GM18505 (cell line): Measurements from ENCODE around the gene INHBE.
"Not testable (repeated sequence)": the region's sequence is repeated elsewhere in the genome, so short reads cannot be mapped to it uniquely, and the experiment has no call there.

ENCODE experiments used
- ATAC-seq: cut with Tn5 transposase; IDR thresholded peaks from one replicate; pipeline ENCODE4 v1.9.1; 2021; ENCODE audit not compliant: unreplicated experiment
- POLR2A ChIP-seq: IDR thresholded peaks from 4 replicates; pipeline ENCODE4 v1.6.1; 2011; ENCODE audit warnings: borderline replicate concordance; ENCODE audit not compliant: insufficient read depth, insufficient read length; ENCODE audit errors: extremely low read depth

The INHBE gene

DNA sequence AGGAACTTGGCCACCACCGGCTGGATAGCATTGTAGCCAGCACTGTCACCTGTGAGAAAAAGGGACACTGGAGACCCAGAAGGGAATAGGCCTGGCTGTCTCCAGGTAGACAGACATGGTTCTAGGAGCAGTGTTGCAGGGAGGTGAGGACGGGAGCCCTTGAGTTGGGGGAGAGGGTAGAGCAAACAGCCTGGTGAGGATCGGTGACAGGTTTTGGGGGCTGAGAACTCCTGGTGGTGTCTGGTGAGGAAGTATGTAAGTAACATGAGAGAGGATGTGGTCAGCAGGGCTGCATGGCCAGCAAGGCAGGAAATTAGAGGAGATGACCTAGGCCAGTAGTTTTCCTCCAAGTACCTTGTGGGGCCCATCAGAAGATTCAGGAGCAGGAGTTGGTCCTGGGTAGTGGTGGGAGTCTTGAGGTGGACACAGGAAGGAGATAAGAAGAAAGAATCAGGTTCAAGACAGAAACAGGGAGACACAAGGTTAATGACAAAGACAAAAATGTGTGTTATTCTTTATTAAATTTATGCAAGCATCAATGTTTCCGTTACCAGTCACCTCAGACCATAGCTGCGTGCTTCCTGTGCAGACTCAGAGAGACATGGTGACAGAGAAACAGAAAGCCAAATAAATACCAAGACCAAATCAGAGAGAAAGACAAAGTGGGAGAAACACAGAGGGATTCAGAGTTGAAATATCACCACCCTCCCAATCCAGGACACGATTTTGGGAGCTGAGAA is 24.4 kb downstream of the INHBE start, which contains the start of gene ARHGAP9:
TSS of gene ARHGAP9 (minus strand) at position 491 of the 740 bp plus-strand sequence. CDS start at position 31, 460 bp downstream.
- ATAC-seq, result peak; percentile 42
- peak; percentile 44 for TF ChIP-seq POLR2A

GRCh38 chr12:57481671-57482070 is 26.6 kb downstream of the INHBE start:
- ATAC-seq, result no peak
- no peak for TF ChIP-seq POLR2A

DNA sequence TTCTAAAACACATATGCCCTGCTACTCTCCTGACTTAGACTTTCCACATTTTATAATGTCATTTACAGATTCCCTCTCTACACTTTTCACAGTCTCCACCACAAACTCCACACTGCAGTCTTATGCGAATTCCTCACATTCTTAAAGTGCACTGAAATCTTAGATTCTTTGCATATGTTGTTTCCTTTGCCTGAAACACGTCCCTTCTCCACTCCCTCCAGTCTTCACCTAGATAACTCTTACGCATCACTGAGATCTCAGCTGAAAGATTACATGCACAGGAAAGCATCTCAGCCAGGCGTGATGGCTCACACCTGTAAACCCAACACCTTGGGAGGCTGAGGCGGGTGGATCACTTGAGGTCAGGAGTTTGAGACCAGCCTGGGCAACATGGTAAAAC is 28.4 kb downstream of the INHBE start:
- ATAC-seq, result no peak
- TF ChIP-seq POLR2A, result no peak

GRCh38 chr12:57485695-57486094 is 30.6 kb downstream of the INHBE start:
- TF ChIP-seq POLR2A, result no peak
- ATAC-seq, result no peak

- no peak for TF ChIP-seq POLR2A
- no peak for ATAC-seq
Observed at GRCh38 chr12:57487055-57487596, 32.0 kb downstream of the INHBE start.

GRCh38 chr12:57487597-57488401 is 32.7 kb downstream of the INHBE start, which contains the start of gene MARS1:
Gene MARS1 (plus strand): TSS chr12:57488068. CDS start chr12:57488091, 23 bp downstream.
- peak; percentile 91 for TF ChIP-seq POLR2A
- peak; percentile 96 for ATAC-seq

DNA sequence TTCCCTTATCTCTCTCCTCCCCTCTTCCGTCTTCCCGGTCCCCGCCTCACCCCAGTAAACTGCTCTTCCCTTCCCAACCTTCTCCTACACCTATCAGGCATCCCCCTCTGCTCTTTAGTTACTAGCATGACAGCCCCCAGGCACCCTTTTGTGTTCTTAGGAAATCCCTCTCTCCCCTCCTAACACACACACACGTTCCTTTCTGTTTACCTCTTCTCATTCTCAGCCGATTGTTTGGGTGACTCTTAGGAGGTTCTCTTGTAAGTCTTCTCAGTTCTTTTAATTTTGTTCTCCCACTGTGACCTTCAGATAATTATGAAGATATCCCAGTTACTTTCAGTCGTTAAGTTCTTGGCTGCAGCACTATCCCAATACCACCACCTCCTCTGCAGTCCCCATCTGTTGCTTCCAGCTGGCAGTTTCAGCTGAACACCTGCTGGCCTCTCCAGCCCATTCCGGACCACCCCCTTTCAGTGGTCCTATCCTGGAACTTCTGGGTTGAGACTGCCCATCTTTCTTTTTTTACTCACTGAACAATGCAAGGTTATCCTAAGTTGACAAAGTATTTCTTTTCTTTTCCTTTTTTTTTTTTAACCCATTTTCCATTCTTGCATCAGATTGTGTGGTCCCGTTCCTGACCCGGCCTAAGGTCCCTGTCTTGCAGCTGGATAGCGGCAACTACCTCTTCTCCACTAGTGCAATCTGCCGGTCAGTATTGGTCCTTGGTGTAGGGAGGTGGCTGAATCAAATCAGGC is 33.5 kb downstream of the INHBE start:
- TF ChIP-seq POLR2A, result no peak
- ATAC-seq, result peak; percentile 13

- no peak for ATAC-seq
- no peak for TF ChIP-seq POLR2A
Observed at GRCh38 chr12:57489157-57489641, 34.1 kb downstream of the INHBE start.

DNA sequence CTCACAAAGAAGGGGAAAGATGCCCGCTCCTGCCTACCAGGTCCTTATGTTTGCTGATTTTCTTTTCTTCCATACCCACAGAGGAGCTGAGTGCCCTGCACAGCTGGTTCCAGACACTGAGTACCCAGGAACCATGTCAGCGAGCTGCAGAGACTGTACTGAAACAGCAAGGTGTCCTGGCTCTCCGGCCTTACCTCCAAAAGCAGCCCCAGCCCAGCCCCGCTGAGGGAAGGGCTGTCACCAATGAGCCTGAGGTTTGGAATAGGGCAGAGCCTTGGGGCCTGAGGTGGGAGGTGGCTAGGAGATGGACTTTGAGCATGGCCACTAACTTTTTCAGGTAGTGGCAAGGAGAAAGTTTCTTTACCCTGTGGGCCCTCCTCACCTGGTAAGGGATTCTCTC is 35.0 kb downstream of the INHBE start:
- no peak for ATAC-seq
- no peak for TF ChIP-seq POLR2A

DNA sequence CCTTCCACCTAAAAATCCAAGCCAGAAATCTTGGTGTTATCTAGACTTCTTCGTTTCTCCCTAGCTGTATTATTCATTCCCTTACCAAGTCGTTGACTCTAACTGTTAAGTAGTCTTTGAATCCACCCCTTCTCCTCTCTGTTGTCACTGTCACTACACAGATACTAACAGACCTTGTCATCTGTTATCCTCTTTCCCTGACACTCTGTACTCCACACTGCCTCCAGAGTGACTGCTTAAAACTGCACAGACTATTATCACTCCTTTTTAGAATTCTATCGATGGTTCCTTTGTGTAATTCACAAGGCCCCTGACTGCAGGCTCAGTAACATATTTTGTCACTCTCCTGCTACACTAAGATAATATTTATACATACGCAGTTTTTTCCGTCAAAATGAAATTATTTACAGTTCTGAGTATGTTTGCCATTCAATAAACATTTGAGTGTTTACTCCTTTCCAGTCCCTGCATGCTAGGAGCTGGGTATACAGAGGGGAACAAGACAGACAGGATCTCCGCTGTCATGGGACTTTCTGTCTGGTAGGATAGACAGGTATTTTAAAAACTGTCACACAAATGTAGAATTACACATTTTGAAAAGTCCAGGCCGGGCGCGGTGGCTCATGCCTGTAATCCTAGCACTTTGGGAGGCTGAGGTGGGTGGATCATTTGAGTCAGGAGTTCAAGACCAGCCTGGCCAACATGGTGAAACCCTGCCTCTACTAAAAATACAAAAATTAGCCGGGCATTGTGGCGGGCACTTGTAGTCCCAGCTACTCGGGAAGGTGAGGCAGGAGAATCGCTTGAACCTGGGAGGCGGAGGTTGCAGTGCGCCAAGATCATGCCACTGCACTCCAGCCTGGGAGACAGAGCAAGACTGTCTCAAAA is 36.5 kb downstream of the INHBE start:
- no peak for TF ChIP-seq POLR2A
- no peak for ATAC-seq

- not testable (repeated sequence) for ATAC-seq
Observed at GRCh38 chr12:57495051-57495701, 40.1 kb downstream of the INHBE start.

- TF ChIP-seq POLR2A, result no peak
- no peak for ATAC-seq
Observed at GRCh38 chr12:57496822-57497221, 41.7 kb downstream of the INHBE start.
